Measurements from ENCODE around the gene BAIAP3.

- no peak for TF ChIP-seq EZH2 (IDR thresholded peaks at IDR 0.05)
- TF ChIP-seq POLR2AphosphoS5 (IDR thresholded peaks at IDR 0.05; ENCODE audit: borderline replicate concordance, low read depth, low read length) = no peak
Observed at GRCh38 chr16:1349951-1350350, 16.5 kb downstream of the BAIAP3 start.

Data from SK-N-MC (cell line).